Neural progenitor cell (in vitro differentiated cells): ENCODE results near the gene PHF23. TPM values are rescaled to one million over a fixed set of nuclear protein-coding genes. Genes with fewer than 3 reads are reported as not detected.
A peak's percentile ranks its signal among the peaks of the same experiment; 100 is the strongest.

Source experiments
- DNase-seq: peaks from one replicate; pipeline ENCODE4 v3.0.0-alpha.2; 2016; ENCODE audit warnings: low spot score
- H2AFZ ChIP-seq: fragments of 200-600 bp; sonication (generic); replicated peaks from 2 replicates; pipeline ENCODE4 v1.6.1; 2016; ENCODE audit warnings: antibody characterized with exemption
- H3F3A ChIP-seq: fragments of 200-600 bp; sonication (generic); 2 replicates; pipeline ENCODE4 v1.6.1; 2016; ENCODE audit warnings: antibody characterized with exemption, low read depth
- H3K27ac ChIP-seq: fragments of 200-600 bp; sonication (generic); 2 replicates; pipeline ENCODE4 v1.5.1; 2016; ENCODE audit warnings: mild to moderate bottlenecking
- H3K27me3 ChIP-seq: fragments of 200-600 bp; sonication (generic); 2 replicates; pipeline ENCODE4 v1.6.1; 2016; ENCODE audit warnings: mild to moderate bottlenecking, moderate library complexity
- H3K36me3 ChIP-seq: fragments of 200-600 bp; sonication (generic); 2 replicates; pipeline ENCODE4 v1.5.1; 2016
- H3K4me1 ChIP-seq: fragments of 200-600 bp; sonication (generic); 2 replicates; pipeline ENCODE4 v1.6.1; 2016; ENCODE audit warnings: mixed run types
- H3K4me2 ChIP-seq: fragments of 200-600 bp; sonication (generic); 2 replicates; pipeline ENCODE4 v1.6.1; 2016
- H3K4me3 ChIP-seq: fragments of 200-600 bp; sonication (generic); 2 replicates; pipeline ENCODE4 v1.5.1; 2016
- H3K79me2 ChIP-seq: fragments of 200-600 bp; sonication (generic); 2 replicates; pipeline ENCODE4 v1.6.1; 2016; ENCODE audit warnings: low read depth
- H3K9ac ChIP-seq: fragments of 200-600 bp; sonication (generic); 2 replicates; pipeline ENCODE4 v1.6.1; 2016
- H3K9me3 ChIP-seq: fragments of 200-600 bp; sonication (generic); 2 replicates; pipeline ENCODE4 v1.5.1; 2016; ENCODE audit warnings: low read depth
- H4K20me1 ChIP-seq: fragments of 200-600 bp; sonication (generic); 2 replicates; pipeline ENCODE4 v1.6.1; 2016; ENCODE audit warnings: low read depth
- H3K27ac Mint-ChIP-seq: 3 replicates; pipeline ENCODE4 v1.8.0; 2021; ENCODE audit warnings: mixed read lengths
- H3K27me3 Mint-ChIP-seq: 2 replicates; pipeline ENCODE4 v1.8.0; 2022; ENCODE audit warnings: low read depth, mild to moderate bottlenecking, inconsistent platforms, moderate library complexity, mixed read lengths; ENCODE audit not compliant: insufficient read depth
- H3K36me3 Mint-ChIP-seq: 3 replicates; pipeline ENCODE4 v1.8.0; 2021; ENCODE audit warnings: mixed read lengths
- H3K4me1 Mint-ChIP-seq: 3 replicates; pipeline ENCODE4 v1.8.0; 2021; ENCODE audit warnings: mixed read lengths
- H3K4me3 Mint-ChIP-seq: 3 replicates; pipeline ENCODE4 v1.8.0; 2021; ENCODE audit warnings: mild to moderate bottlenecking, moderate library complexity, mixed read lengths
- H3K9me3 Mint-ChIP-seq: 3 replicates; pipeline ENCODE4 v1.8.0; 2020; ENCODE audit warnings: mixed read lengths
- EZH2 ChIP-seq: fragments of 200-600 bp; sonication (generic); IDR thresholded peaks from 2 replicates; pipeline ENCODE4 v1.6.1; 2017; ENCODE audit warnings: antibody characterized with exemption, mild to moderate bottlenecking, moderate library complexity
- EZH2phosphoT487 ChIP-seq: fragments of 200-600 bp; sonication (generic); IDR thresholded peaks from 2 replicates; pipeline ENCODE4 v1.6.1; 2017; ENCODE audit warnings: antibody characterized with exemption
- total RNA-seq: library from RNA; depleted of rRNA; stranded (reverse); fragments of >200 nt; gene quantifications from 2 replicates; pipeline ENCODE4 v1.2.3, GENCODE V29; 2015; ENCODE audit warnings: low replicate concordance
- TF ChIP-seq, protein P1 (sequence below): fragments of 200-600 bp; sonication (generic); IDR thresholded peaks from 2 replicates; pipeline ENCODE4 v1.5.1; 2017; ENCODE audit warnings: antibody characterized with exemption, mild to moderate bottlenecking

Gene PHF23
- total RNA-seq, 1 donor from 2014 or later, result 31.6 TPM

DNA sequence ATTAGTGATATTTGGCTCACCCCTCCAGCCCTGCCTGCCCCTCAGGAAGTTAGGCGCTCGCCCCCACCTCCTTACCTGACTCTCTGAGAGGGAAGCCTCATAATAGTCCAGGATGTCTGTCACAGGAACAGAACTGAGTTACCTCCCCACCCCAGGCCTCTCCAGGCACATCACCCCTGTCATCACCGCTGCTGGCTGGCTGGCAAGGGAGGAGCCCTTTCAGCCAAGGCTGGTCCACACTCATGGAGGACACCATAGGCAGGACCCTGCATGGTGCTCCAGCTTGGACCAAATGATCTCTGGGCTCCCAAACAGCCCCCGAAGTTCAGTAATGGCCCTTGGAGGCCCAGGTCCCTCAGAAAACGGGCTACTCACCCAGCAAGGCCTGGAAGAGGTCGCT is 21.1 kb downstream of the PHF23 start:
- Histone ChIP-seq H3K4me3 (peak overlapping the region; percentile 59), H3K4me2 (peak overlapping the region; percentile 85), H3K9ac (no peak overlapping the region), H2AFZ (no peak overlapping the region), H3K4me1 (peaks cover 42% of the 10 kb centered on the region), H3K27me3 (no peaks in the 10 kb centered on the region), H3F3A (peaks cover 84% of the 10 kb centered on the region), H3K27ac (no peak overlapping the region), H4K20me1 (peaks cover 34% of the 10 kb centered on the region), H3K79me2 (peaks cover 27% of the 10 kb centered on the region), H3K36me3 (no peaks in the 10 kb centered on the region), H3K9me3 (no peaks in the 10 kb centered on the region)
- peak overlapping the region; percentile 99 for H3K27ac Mint-ChIP-seq
- peaks cover 15% of the 10 kb centered on the region for H3K36me3 Mint-ChIP-seq
- no peak for DNase-seq
- H3K4me1 Mint-ChIP-seq, result peaks cover 62% of the 10 kb centered on the region
- peaks cover 23% of the 10 kb centered on the region for H3K27me3 Mint-ChIP-seq
- H3K9me3 Mint-ChIP-seq, result no peaks in the 10 kb centered on the region
- TF ChIP-seq EZH2phosphoT487 (no peak), EZH2 (no peak)
- TF ChIP-seq, protein P1, sequence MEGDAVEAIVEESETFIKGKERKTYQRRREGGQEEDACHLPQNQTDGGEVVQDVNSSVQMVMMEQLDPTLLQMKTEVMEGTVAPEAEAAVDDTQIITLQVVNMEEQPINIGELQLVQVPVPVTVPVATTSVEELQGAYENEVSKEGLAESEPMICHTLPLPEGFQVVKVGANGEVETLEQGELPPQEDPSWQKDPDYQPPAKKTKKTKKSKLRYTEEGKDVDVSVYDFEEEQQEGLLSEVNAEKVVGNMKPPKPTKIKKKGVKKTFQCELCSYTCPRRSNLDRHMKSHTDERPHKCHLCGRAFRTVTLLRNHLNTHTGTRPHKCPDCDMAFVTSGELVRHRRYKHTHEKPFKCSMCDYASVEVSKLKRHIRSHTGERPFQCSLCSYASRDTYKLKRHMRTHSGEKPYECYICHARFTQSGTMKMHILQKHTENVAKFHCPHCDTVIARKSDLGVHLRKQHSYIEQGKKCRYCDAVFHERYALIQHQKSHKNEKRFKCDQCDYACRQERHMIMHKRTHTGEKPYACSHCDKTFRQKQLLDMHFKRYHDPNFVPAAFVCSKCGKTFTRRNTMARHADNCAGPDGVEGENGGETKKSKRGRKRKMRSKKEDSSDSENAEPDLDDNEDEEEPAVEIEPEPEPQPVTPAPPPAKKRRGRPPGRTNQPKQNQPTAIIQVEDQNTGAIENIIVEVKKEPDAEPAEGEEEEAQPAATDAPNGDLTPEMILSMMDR, result no peak
- peak overlapping the region; percentile 92 for H3K4me3 Mint-ChIP-seq

DNA sequence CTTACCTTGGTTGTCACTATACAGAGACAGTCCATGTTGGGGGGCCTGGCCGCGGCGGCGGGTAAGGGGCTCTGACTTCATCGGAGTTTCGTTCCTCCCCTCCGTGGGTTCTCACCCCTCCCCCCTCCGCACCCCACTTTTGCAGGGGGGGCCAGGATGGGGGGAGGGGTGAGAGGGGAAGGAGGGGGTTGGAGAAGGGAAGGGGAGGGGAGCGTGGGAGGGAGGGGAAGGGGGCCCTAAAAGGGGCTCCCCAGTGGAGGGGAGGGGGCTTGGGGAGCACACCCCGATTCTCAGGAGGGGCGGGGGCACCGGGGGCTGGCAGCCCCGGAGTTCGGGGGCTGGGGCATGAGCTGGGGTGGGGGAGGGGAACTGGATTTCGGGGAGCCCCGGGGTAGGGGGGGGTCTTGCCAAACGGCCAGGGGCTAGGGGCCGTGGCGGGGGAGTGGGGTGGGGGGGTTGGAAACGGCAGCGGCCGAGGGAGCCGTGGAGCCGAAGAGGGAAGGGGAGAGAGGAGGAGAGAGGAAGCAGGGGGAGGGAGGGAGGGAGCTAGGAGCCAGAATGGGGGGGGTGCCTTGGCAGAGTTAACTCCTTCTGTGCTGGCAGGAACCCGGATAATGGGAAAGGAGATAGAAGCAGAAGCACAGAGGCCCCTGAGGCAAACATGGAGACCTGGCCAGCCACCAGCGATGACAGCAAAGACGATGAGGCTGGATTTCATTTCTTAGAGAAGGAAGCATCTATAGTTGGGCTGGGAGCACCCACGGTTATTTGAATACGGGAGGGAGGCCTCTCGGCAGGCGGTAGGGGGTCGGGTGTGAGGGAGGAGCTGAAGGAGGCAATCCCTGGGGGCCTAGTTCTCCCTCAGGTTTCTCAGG is 21.9 kb downstream of the PHF23 start:
- Histone ChIP-seq H3K36me3 (no peaks in the 10 kb centered on the region), H3K4me2 (peak overlapping the region; percentile 85), H3K27me3 (no peaks in the 10 kb centered on the region), H3K4me1 (peaks cover 46% of the 10 kb centered on the region), H2AFZ (peak overlapping the region; percentile 53), H3K27ac (no peak overlapping the region), H3K9ac (peak overlapping the region; percentile 51), H3K9me3 (no peaks in the 10 kb centered on the region), H3K79me2 (peaks cover 35% of the 10 kb centered on the region), H3K4me3 (peak overlapping the region; percentile 59), H3F3A (peaks cover 79% of the 10 kb centered on the region), H4K20me1 (peaks cover 30% of the 10 kb centered on the region)
- no peaks in the 10 kb centered on the region for H3K9me3 Mint-ChIP-seq
- H3K27me3 Mint-ChIP-seq, result peaks cover 23% of the 10 kb centered on the region
- peaks cover 64% of the 10 kb centered on the region for H3K4me1 Mint-ChIP-seq
- H3K36me3 Mint-ChIP-seq, result peaks cover 12% of the 10 kb centered on the region
- H3K27ac Mint-ChIP-seq, result peak overlapping the region; percentile 99
- H3K4me3 Mint-ChIP-seq, result peak overlapping the region; percentile 92
- TF ChIP-seq EZH2phosphoT487, result no peak
- TF ChIP-seq EZH2, result no peak
- TF ChIP-seq, protein P1, result no peak
- DNase-seq, result peak; percentile 81

DNA sequence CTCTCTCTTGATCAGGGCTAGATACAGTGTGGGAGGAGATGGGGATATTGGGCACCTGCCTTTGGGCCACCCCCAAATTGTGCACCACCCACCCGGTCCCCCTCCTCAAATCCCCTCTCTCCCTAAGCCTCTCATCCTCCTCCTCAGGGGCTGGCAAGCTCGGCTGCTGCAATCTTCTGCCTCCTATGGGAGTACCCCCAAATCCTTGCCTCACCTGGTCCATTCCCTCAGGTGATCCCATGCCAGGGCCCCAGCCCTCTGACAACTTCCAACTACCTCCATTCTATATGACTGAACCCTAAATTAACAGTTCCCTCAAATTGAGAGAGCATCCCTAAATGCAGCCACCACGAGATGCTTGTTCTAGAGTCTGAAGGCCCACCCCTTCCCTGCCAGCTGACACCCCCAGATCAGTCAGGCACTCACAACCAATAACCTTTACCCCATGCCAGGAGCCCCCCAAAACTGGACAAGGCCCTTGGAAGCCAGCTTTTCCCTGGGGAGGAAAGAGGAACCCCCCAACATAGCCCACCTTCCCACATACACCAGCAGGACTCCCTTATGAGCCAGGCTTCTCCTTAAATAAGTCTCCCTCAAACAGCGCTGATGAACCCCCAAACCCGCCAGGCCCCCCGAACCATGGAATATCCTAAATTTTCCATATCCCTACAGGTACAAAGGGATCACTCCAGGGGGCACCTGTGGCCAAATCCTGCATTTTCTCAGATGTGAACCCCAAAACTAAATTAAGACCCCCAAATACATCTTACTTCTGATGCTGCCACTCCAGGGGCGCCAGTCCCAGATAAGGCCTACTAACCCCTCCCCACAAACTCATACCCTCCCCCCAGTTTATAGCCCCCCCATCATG is 22.8 kb downstream of the PHF23 start:
- Histone ChIP-seq H3K4me2 (peak overlapping the region; percentile 85), H2AFZ (no peak overlapping the region), H3K4me1 (peaks cover 53% of the 10 kb centered on the region), H3F3A (peaks cover 75% of the 10 kb centered on the region), H4K20me1 (peaks cover 21% of the 10 kb centered on the region), H3K9me3 (no peaks in the 10 kb centered on the region), H3K4me3 (peak overlapping the region; percentile 59), H3K27ac (no peak overlapping the region), H3K36me3 (no peaks in the 10 kb centered on the region), H3K9ac (peak overlapping the region; percentile 51), H3K79me2 (peaks cover 43% of the 10 kb centered on the region), H3K27me3 (no peaks in the 10 kb centered on the region)
- TF ChIP-seq EZH2phosphoT487 (no peak), EZH2 (no peak)
- TF ChIP-seq, protein P1, result no peak
- DNase-seq, result no peak
- H3K27me3 Mint-ChIP-seq, result peaks cover 23% of the 10 kb centered on the region
- H3K27ac Mint-ChIP-seq, result peak overlapping the region; percentile 0
- peaks cover 69% of the 10 kb centered on the region for H3K4me1 Mint-ChIP-seq
- no peaks in the 10 kb centered on the region for H3K9me3 Mint-ChIP-seq
- H3K36me3 Mint-ChIP-seq, result peaks cover 10% of the 10 kb centered on the region
- H3K4me3 Mint-ChIP-seq, result peak overlapping the region; percentile 83
